ENCODE data around the gene ZFAND3.

DNA sequence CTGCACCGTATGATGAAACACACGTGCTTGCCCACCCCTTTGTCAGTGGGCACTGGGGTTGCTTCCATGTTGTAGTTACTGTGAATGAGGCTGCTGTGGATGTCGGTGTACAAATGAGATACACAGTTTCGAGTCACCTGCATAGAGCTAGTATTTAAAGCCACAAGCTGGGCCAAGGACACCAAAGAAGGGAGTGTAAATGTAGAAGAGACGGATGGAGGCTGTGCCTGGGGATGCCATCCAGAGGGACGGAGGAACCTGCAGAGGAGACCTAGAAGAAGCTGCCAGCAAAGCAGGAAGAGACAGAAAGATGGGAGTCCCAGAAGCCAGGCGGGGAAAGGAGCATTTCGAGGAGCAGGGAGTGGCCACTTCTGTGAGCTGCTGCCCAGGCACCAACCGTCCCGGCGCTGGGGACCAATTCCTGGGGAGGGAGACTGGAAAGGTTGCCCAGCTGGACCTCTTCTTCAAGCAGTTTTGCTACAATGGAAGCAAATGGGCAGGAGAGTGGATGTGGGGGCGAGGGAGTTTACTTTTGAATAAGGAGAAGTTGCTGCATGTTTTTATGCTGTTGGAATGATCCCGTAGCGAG lies 339.3 kb downstream of the ZFAND3 start:
- no peak for TF ChIP-seq CTCF (IDR thresholded peaks at IDR 0.05; ENCODE audit: borderline replicate concordance, extremely low read depth, low read length, poor library complexity, severe bottlenecking)
- TF ChIP-seq EZH2 (IDR thresholded peaks at IDR 0.05; ENCODE audit: borderline replicate concordance, low read depth, low read length, severe bottlenecking), result no peak
